Thyroid gland (tissue), 4 donors: Measurements from ENCODE around the gene TMEM19. TPM values are rescaled to one million over a fixed set of nuclear protein-coding genes. Genes with fewer than 3 reads are reported as not detected.

ENCODE experiments used
- DNase-seq, 2 donors: peaks; one replicate each; pipeline ENCODE4 v3.0.0-alpha.2; 2019
- H3K27ac ChIP-seq, 3 donors: fragments of 200-600 bp; sonication (generic); 1 replicate in 2 of 3; 2 replicates in 1 of 3; pipeline ENCODE4 v1.5.1; 2016 to 2019; ENCODE audit warnings: mild to moderate bottlenecking in 1 of 3, moderate library complexity in 1 of 3
- H3K27me3 ChIP-seq: fragments of 200-600 bp; sonication (generic); one replicate; pipeline ENCODE4 v1.5.1; 2019
- H3K36me3 ChIP-seq, 2 donors: fragments of 200-600 bp; sonication (generic); one replicate each; pipeline ENCODE4 v1.5.1; 2016 to 2019
- H3K4me1 ChIP-seq, 2 donors: fragments of 200-600 bp; sonication (generic); one replicate each; pipeline ENCODE4 v1.5.1; 2017 to 2019
- H3K4me3 ChIP-seq, 3 donors: fragments of 200-600 bp; sonication (generic); replicated peaks in 1 of 3; 1 replicate in 2 of 3; 2 replicates in 1 of 3; pipeline ENCODE4 v1.5.1; 2016; ENCODE audit warnings: mild to moderate bottlenecking in 1 of 3
- H3K9me3 ChIP-seq: fragments of 200-600 bp; sonication (generic); one replicate; pipeline ENCODE4 v1.5.1; 2017
- CTCF ChIP-seq, 6 experiments: fragments of 200-600 bp in 3 of 6; fragments of 450-650 bp in 3 of 6; sonication (generic) in 3 of 6; IDR thresholded peaks; one replicate each; pipeline ENCODE4 v1.5.1; 2016 to 2019; ENCODE audit warnings: antibody characterized with exemption in 6 of 6, mild to moderate bottlenecking in 2 of 6, inconsistent platforms in 1 of 6, moderate library complexity in 1 of 6
- POLR2A ChIP-seq, 2 donors: fragments of 450-650 bp; IDR thresholded peaks; one replicate each; pipeline ENCODE4 v1.6.1; 2017; ENCODE audit warnings: antibody characterized with exemption in 2 of 2, mild to moderate bottlenecking in 2 of 2, moderate library complexity in 1 of 2
- WGBS, 2 donors: methylation state at CpG; one replicate each; pipeline ENCODE4 v1.1.5; 2017; 5-methylcytosine and 5-hydroxymethylcytosine counted together
- intact Hi-C: fragments of 100-400 bp; cut with DNase I; formaldehyde crosslinking; loops from one replicate; pipeline ENCODE4 v1.15.1; 2023
- total RNA-seq, 4 donors: library from RNA; depleted of rRNA; stranded (reverse); fragments of >200 nt; gene quantifications; one replicate each; pipeline ENCODE4 v1.2.3, GENCODE V29; 2016

TMEM19 gene
- total RNA-seq, 4 donors from 2014 or later = 29.3 to 50.0 (median 47.4) TPM

- Histone ChIP-seq H3K9me3 (no peaks in the 10 kb centered on the region), H3K36me3 (peaks cover 0 to 23% of the 10 kb centered on the region in 2 donors), H3K27ac (no peak overlapping the region), H3K4me3 (no peak overlapping the region), H3K4me1 (no peaks in the 10 kb centered on the region), H3K27me3 (no peaks in the 10 kb centered on the region)
- 94 to 95% methylated on average over 2 of the region's 2 CpGs for WGBS, 2 donors
- no peak for TF ChIP-seq POLR2A (IDR thresholded peaks at IDR 0.05)
- no peak for TF ChIP-seq CTCF (IDR thresholded peaks at IDR 0.05)
- no peak for DNase-seq
- intact Hi-C loops = no loop called here
Observed at GRCh38 chr12:71649401-71649800, 36.5 kb upstream of the TMEM19 start.

GRCh38 chr12:71652656-71653055, 33.2 kb upstream of the TMEM19 start:
- Histone ChIP-seq H3K9me3 (no peaks in the 10 kb centered on the region), H3K27ac (no peak overlapping the region), H3K4me3 (no peak overlapping the region), H3K27me3 (no peaks in the 10 kb centered on the region), H3K4me1 (peaks cover 5% of the 10 kb centered on the region in 2 donors), H3K36me3 (peaks cover 0 to 16% of the 10 kb centered on the region in 2 donors)
- WGBS, 2 donors = 88 to 93% methylated on average over 1 of the region's 1 CpG
- intact Hi-C loops = no loop called here
- no peak for TF ChIP-seq CTCF (IDR thresholded peaks at IDR 0.05)
- no peak for TF ChIP-seq POLR2A (IDR thresholded peaks at IDR 0.05)
- DNase-seq = no peak

- H3K36me3 ChIP-seq = peaks cover 0 to 20% of the 10 kb centered on the region in 2 donors
- DNase-seq = no peak
- intact Hi-C loops = no loop called here
- no peaks in the 10 kb centered on the region for H3K9me3 ChIP-seq
- H3K27me3 ChIP-seq = no peaks in the 10 kb centered on the region
- TF ChIP-seq CTCF (IDR thresholded peaks at IDR 0.05) (no peak), POLR2A (IDR thresholded peaks at IDR 0.05) (no peak)
- H3K27ac ChIP-seq = no peak overlapping the region
- H3K4me3 ChIP-seq = no peak overlapping the region
- peaks cover 5% of the 10 kb centered on the region in 2 donors for H3K4me1 ChIP-seq
- 96 to 98% methylated on average over 2 of the region's 2 CpGs for WGBS, 2 donors
Observed at GRCh38 chr12:71653137-71653536, 32.7 kb upstream of the TMEM19 start.

GRCh38 chr12:71654200-71654599, 31.7 kb upstream of the TMEM19 start:
- intact Hi-C loops = no loop called here
- H3K27me3 ChIP-seq = no peaks in the 10 kb centered on the region
- no peak for DNase-seq
- no peak for TF ChIP-seq POLR2A (IDR thresholded peaks at IDR 0.05)
- no peak for TF ChIP-seq CTCF (IDR thresholded peaks at IDR 0.05)
- H3K4me1 ChIP-seq = peaks cover 5% of the 10 kb centered on the region in 2 donors
- H3K9me3 ChIP-seq = no peaks in the 10 kb centered on the region
- no peak overlapping the region for H3K4me3 ChIP-seq
- H3K36me3 ChIP-seq = peaks cover 0 to 29% of the 10 kb centered on the region in 2 donors
- H3K27ac ChIP-seq = no peak overlapping the region
- 67 to 82% methylated on average over 3 of the region's 3 CpGs for WGBS, 2 donors

GRCh38 chr12:71655495-71655894, 30.4 kb upstream of the TMEM19 start:
- H3K9me3 ChIP-seq = no peaks in the 10 kb centered on the region
- WGBS, 2 donors = 67 to 80% methylated on average over 1 of the region's 1 CpG
- H3K4me3 ChIP-seq = no peak overlapping the region
- peaks cover 5 to 11% of the 10 kb centered on the region in 2 donors for H3K4me1 ChIP-seq
- intact Hi-C loops = no loop called here
- TF ChIP-seq CTCF (IDR thresholded peaks at IDR 0.05) (no peak), POLR2A (IDR thresholded peaks at IDR 0.05) (no peak)
- H3K27ac ChIP-seq = no peak overlapping the region
- no peaks in the 10 kb centered on the region for H3K27me3 ChIP-seq
- peaks cover 6 to 34% of the 10 kb centered on the region in 2 donors for H3K36me3 ChIP-seq
- DNase-seq = no peak
